KOPT-K1 (cell line): ENCODE data around the gene FOXC1.

ENCODE experiments used
- H3K27ac ChIP-seq: fragments of 200-600 bp; sonication (generic); 2 replicates; pipeline ENCODE4 v1.5.1; 2016; ENCODE audit warnings: antibody characterized with exemption, mild to moderate bottlenecking, low read depth, low read length; ENCODE audit not compliant: poor library complexity, severe bottlenecking
- H3K36me3 ChIP-seq: fragments of 200-600 bp; sonication (generic); 2 replicates; pipeline ENCODE4 v1.5.1; 2017; ENCODE audit warnings: antibody characterized with exemption, mild to moderate bottlenecking, low read length, moderate library complexity; ENCODE audit not compliant: insufficient read depth
- H3K9me3 ChIP-seq: fragments of 200-600 bp; sonication (generic); 2 replicates; pipeline ENCODE4 v1.5.1; 2017; ENCODE audit warnings: antibody characterized with exemption, low read length, mild to moderate bottlenecking; ENCODE audit not compliant: insufficient read depth, poor library complexity, severe bottlenecking

Gene FOXC1

DNA sequence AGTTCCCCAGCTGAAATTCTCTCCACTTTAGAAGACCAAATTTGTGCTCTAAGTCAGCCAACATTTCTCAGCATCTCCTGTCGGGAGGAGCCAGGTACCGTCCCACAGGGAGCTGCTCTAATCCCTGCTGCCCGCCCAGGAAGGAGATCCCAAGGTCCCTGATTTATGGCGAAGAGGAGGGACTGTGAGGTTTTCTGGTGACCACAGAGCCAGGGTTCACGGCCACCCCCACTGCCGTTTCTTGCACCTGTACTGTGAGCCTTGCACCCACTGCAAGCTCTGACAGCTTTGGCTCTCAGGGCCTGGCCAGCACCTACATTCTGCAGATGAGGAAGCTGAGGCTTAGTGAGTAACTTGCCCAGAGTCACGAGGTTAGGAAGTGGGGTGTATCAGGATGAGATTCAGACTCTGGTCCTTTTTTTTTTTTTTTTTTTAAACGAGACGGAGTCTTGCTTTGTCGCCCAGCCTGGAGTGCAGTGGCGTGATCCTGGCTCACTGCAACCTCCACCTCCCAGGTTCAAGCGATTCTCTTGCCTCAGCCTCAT is 34.9 kb downstream of the FOXC1 start:
- Histone ChIP-seq H3K9me3 (no peaks in the 10 kb centered on the region), H3K36me3 (no peaks in the 10 kb centered on the region), H3K27ac (no peak overlapping the region)

DNA sequence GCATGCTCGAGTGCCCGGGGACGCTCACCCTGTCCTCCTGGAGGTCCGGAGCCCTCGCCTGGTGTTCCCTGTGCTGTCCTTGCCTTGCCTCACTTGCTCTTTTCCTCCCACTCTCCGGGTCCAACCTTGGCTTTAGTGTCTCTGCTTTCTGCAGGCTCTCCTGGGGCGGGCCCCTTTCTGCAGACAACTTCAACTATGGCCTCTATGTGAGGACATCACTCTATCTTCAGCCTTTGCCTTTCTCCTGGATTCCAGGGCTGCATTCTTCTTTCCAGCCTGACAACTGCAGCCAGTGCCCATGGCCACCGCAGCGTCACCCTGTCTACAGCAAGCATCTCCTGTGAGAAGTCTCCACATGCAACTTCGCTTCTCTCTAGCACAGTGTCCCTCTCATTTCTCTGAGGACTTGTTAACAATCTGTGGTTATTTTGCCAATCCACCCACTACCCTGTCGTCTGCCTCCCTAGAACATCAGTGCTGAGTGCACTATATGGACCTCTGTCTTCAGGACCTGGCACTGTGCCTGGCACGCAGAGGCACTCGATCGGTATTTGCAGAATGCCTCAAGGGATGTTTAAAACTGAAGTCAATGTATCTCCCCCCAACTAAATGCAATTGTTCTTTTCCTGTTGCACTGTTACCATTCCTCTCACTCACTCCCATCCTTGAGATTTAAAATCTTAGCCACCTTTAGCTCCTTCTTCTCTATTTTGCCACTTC is 35.9 kb downstream of the FOXC1 start:
- Histone ChIP-seq H3K27ac (no peak overlapping the region), H3K36me3 (no peaks in the 10 kb centered on the region), H3K9me3 (no peaks in the 10 kb centered on the region)

DNA sequence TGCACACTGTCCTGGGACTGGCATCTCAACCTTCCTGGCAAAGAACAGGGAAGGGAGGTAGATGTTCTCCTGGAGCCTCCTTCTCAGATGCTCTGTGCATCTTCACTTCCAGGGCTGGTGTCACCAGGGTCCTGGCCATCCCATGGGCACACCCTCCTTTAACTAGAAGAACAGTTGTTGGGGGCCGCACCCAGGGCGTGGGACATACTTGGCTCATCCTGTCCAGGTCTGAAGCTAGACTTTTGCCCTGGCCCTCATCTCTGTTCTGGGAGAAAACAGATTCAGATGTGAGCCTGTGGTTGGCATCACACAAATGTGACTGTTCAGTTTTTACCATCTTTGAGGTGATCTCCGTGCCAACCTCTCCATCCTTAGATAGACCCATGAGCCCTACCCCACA is 41.6 kb downstream of the FOXC1 start:
- H3K9me3 ChIP-seq: no peaks in the 10 kb centered on the region
- H3K36me3 ChIP-seq: no peaks in the 10 kb centered on the region
- no peak overlapping the region for H3K27ac ChIP-seq

DNA sequence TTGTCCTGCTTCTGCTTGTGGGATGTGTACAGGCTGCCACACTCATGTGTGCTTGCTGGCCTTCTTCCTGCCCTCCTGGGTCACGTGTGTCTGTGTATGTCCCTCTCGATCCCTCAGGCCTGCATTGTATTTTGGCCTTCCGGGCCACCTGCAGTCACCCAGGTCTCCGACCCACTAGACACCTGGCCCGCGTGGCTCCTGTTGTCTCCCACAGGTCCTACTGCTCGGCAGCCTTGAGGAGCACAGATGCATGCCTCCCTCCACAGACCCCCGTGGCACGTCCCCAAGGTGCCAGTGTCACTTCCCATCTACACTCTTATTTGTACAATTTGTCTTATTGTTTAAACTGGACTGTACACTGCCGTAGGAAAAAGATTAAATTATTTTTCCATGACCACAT is 43.1 kb downstream of the FOXC1 start:
- H3K36me3 ChIP-seq: no peaks in the 10 kb centered on the region
- H3K9me3 ChIP-seq: no peaks in the 10 kb centered on the region
- no peak overlapping the region for H3K27ac ChIP-seq

DNA sequence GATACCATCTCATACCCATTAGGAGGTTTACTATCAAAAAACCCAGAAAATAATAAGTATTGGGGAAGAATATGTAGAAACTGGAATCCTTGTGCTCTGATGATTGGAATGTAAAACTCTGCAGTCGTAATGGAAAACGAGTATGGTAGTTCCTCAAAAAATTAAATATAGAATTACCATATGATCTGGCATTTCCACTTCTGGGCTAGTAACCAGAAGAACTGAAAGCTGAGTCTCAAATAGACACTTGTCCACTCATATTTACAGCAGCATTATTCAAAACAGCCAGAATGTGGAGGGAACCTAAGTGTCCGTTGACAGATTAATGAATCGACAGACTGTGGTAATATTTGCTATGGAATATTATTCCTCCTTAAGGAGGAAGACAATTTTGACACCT is 44.3 kb downstream of the FOXC1 start:
- H3K9me3 ChIP-seq: no peaks in the 10 kb centered on the region
- H3K27ac ChIP-seq: no peak overlapping the region

DNA sequence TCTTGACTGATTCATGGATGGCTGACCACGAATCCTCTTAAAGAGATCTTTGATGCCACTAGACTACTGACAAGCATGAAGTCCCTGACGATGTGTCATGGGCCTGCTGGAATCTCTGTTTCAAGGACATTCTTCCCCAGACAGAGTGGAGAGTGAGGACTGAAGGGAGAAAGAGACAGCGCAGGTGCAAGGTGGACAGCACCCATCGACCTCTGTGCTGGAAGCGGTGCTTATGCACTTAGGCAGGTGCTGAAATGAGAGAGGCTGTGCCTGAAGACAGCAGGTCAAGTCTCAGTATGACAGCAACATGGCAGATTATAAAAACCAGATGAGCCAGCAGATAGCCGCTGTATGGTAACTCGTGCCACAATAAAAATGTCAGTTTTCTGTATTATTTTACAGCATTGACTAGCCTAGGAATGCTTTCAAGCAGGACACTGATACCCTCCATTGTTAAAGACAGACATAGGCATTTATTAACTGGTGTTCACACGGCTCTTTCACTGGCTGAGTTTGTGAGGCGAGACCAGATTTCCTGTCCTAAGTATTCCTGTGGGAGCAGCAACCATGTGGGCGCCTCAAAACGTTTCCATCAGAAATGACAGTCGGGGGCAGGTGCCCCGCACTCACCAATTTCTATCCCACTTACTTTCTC is 47.5 kb downstream of the FOXC1 start:
- Histone ChIP-seq H3K27ac (no peak overlapping the region), H3K9me3 (no peaks in the 10 kb centered on the region), H3K36me3 (no peaks in the 10 kb centered on the region)

More for the DNA sequence above, 44.3 kb downstream of the FOXC1 start:
- no peaks in the 10 kb centered on the region for H3K36me3 ChIP-seq

DNA sequence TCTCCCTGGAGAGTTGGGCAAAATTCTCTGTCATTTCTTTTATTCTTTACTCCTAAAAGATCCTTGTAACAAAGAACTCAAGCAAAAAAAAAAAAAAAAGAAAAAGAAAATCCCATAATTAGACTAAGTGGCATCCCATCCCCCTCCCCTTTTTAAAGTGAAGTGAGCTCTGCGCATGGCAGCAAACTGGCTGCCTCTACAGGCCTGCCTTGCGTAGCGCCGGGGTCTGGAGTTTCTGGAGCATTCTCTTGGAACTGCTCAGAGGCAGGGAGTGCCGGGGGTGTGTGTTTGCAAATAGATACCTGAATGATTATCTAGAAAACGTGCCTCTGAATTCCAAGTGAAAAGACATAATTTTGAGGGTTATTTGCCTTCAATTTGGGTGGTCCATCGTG is 48.1 kb downstream of the FOXC1 start:
- Histone ChIP-seq H3K36me3 (no peaks in the 10 kb centered on the region), H3K27ac (no peak overlapping the region)

DNA sequence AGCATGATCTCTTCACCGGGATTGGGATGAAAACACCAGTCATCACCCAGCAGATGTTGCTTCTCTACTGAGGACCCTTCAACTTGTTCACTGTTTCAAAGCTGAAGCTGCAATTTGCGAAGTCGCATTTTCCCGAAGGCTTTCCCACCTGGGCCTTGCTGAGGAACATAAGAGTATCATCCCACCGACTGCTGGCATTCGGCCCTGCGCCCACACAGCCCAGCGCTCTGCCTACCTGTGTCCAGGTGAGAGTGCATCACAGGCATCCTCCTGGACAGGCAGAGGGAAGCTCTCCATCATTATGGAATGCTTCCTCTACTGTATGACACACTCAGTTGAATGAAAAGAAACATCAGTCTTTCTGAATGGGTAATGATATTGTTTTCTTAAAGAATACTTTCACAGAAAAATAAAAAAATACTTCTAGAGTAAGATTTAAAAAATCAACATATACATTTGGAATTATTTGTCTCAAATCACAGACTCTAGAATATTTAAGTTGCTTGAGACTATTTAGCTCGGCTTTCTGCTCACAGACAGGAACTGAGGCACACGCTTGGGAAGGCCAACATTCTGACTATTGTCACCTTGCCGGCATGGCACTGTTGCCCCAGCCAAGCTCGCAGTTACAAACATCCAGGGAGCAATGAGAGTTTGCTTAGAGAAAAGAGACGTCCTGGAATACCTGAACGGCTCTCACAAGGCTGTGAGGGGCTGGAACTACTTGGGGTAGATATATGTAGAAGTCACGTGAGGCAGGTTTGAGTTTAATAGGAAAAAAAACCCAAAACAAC is 48.7 kb downstream of the FOXC1 start:
- H3K36me3 ChIP-seq: no peaks in the 10 kb centered on the region
- no peaks in the 10 kb centered on the region for H3K9me3 ChIP-seq
- no peak overlapping the region for H3K27ac ChIP-seq

More for the DNA sequence above, 48.1 kb downstream of the FOXC1 start:
- no peaks in the 10 kb centered on the region for H3K9me3 ChIP-seq

DNA sequence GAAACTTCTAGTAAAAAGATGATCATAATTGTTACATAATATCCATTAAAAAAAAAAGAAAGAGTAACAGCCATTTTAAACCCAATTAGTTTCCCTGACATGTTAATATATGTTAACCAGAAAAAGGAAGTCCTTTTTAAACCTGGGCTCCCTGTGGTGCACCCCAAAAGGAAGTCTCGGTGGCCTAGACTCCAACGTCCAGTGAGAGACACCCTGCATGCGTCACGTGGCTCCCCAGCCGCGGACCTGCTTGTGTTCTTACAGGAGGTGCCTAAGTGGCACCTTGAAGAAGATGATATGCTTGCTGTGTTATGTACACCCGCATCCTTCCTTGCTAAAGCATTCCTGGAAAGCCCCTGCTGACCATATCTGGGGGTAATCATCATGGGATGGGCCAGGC is 50.1 kb downstream of the FOXC1 start:
- no peak overlapping the region for H3K27ac ChIP-seq
- no peaks in the 10 kb centered on the region for H3K9me3 ChIP-seq
- H3K36me3 ChIP-seq: no peaks in the 10 kb centered on the region

DNA sequence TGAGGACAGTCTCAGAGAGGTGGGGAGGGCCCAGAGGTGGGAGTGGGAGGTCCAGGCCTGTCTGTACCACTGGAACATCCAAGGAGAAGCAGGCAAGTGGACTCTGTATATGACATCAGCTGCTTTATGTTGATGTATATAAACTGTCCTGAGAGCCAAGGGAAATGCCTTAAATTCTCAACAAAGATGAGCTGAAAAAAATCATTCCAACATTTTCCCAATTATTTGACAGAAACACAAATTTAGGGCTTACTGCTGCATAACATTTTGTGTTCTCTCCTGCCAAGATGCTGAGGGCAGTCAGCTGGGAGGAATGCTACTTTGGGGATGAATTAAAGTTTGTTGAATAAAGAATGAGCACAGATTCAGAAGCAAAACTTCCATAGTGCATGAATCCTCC is 52.8 kb downstream of the FOXC1 start:
- no peak overlapping the region for H3K27ac ChIP-seq
- no peaks in the 10 kb centered on the region for H3K9me3 ChIP-seq
- H3K36me3 ChIP-seq: no peaks in the 10 kb centered on the region
